A549 (cell line): ENCODE results near the gene PLEKHN1.

Experiments
- BHLHE40 ChIP-seq: IDR thresholded peaks from 2 replicates; pipeline ENCODE4 v1.6.1; 2012; ENCODE audit warnings: low read depth, low read length, inconsistent platforms
- CTCF ChIP-seq: fragments of >200 bp; sonication (Bioruptor Twin); formaldehyde crosslinking; IDR thresholded peaks from 3 replicates; pipeline ENCODE4 v1.5.1; 2016
- POLR2A ChIP-seq: IDR thresholded peaks from 2 replicates; pipeline ENCODE4 v1.6.1; 2012; ENCODE audit warnings: mild to moderate bottlenecking, low read length
- TF ChIP-seq, protein P1 (sequence below): fragments of 450-650 bp; IDR thresholded peaks from 2 replicates; pipeline ENCODE4 v1.6.1; 2014; ENCODE audit warnings: antibody characterized with exemption

DNA sequence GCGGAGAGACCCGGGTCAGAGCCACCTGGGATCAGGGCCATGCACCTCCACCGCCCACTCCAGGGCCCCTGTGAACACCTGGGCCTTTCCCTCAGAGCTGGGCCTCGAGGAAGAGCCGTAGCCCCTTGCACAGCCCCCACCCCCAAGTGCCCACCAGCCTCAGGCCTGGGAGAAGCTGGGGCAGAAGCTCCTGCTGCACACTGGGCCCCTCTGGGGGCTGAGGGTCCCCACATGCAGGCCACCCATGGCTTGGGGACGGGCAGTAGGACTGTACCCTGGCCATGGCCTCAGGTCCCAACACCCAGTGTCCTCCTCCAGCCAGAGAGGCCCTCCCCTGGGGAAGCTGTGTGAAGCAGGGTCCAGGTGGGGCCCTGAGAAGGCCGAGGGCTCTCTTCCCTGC is 13.7 kb upstream of the PLEKHN1 start:
- TF ChIP-seq, protein P1, sequence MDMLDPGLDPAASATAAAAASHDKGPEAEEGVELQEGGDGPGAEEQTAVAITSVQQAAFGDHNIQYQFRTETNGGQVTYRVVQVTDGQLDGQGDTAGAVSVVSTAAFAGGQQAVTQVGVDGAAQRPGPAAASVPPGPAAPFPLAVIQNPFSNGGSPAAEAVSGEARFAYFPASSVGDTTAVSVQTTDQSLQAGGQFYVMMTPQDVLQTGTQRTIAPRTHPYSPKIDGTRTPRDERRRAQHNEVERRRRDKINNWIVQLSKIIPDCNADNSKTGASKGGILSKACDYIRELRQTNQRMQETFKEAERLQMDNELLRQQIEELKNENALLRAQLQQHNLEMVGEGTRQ: no peak
- TF ChIP-seq CTCF (no peak), POLR2A (no peak), BHLHE40 (no peak)
